ENCODE data around the gene CLN6. TPM values are rescaled to one million over a fixed set of nuclear protein-coding genes. Genes with fewer than 3 reads are reported as not detected.

Gene CLN6
- 10 to 100 TPM; 13.2 to 30.8 (median 24.4) TPM for total RNA-seq

- H3K27me3 ChIP-seq: peaks cover 0 to 41% (median 0%) of the 10 kb centered on the region in 4 donors
- peak within 1 kb of the TSS; percentile 56 to 89 (median 86) for H3K27ac ChIP-seq
- H3K4me1 ChIP-seq: peaks cover 18 to 44% (median 19%) of the 10 kb centered on the region in 3 donors
- H3K9me3 ChIP-seq: no peaks in the 10 kb centered on the region
- DNase-seq: peak; percentile 18
- intact Hi-C loops (cut with DNase I): no loop called here
- TF ChIP-seq CTCF (IDR thresholded peaks at IDR 0.05) (peak in 1 of 6 experiments; percentile 13), POLR2A (IDR thresholded peaks at IDR 0.05) (peak in 3 of 4 donors; percentile 21 to 45 (median 30))
- H3K4me3 ChIP-seq: peak within 1 kb of the TSS; percentile 56 to 92 (median 86)
- WGBS, 2 donors: 0% methylated on average over 4 to 7 of the region's 82 CpGs
- H3K36me3 ChIP-seq: no peaks in the 10 kb centered on the region
Measured at GRCh38 chr15:68229386-68230156, at the start of gene CLN6. Gene CLN6 (minus strand): TSS chr15:68229728. CDS start chr15:68229584, 144 bp downstream.

GRCh38 chr15:68278595-68279405 is 49.3 kb upstream of the CLN6 start:
- DNase-seq: no peak
- H3K27ac ChIP-seq: peak overlapping the region; percentile 99 to 100 (median 99)
- peaks cover 0 to under 1% (median 0%) of the 10 kb centered on the region in 3 donors for H3K36me3 ChIP-seq
- peak overlapping the region; percentile 83 to 93 (median 90) for H3K4me3 ChIP-seq
- peaks cover 33 to 81% (median 39%) of the 10 kb centered on the region in 3 donors for H3K4me1 ChIP-seq
- 1 to 3% methylated on average over 21 to 23 of the region's 23 CpGs for WGBS, 2 donors
- H3K9me3 ChIP-seq: no peaks in the 10 kb centered on the region
- TF ChIP-seq POLR2A (IDR thresholded peaks at IDR 0.05) (no peak), CTCF (IDR thresholded peaks at IDR 0.05) (no peak)
- no peaks in the 10 kb centered on the region for H3K27me3 ChIP-seq
- intact Hi-C loops (cut with DNase I): no loop called here

- Histone ChIP-seq H3K9me3 (no peaks in the 10 kb centered on the region), H3K36me3 (no peaks in the 10 kb centered on the region), H3K4me1 (peaks cover 36 to 81% (median 39%) of the 10 kb centered on the region in 3 donors), H3K4me3 (peak overlapping the region; percentile 83 to 93 (median 90)), H3K27ac (peak overlapping the region; percentile 99 to 100 (median 99)), H3K27me3 (no peaks in the 10 kb centered on the region)
- WGBS, 2 donors: 0 to 3% methylated on average over 7 to 9 of the region's 22 CpGs
- no peak for TF ChIP-seq POLR2A (IDR thresholded peaks at IDR 0.05)
- TF ChIP-seq CTCF (IDR thresholded peaks at IDR 0.05): peak in 1 of 6 experiments; percentile 31
- intact Hi-C loops (cut with DNase I): no loop called here
- DNase-seq: no peak
Measured at GRCh38 chr15:68278345-68278594, 48.7 kb upstream of the CLN6 start.

GRCh38 chr15:68277603-68278344 is 48.2 kb upstream of the CLN6 start, which contains the start of gene FEM1B:
Gene FEM1B (plus strand): TSS chr15:68277745. CDS start chr15:68278418, 673 bp downstream.
- intact Hi-C loops (cut with DNase I): no loop called here
- WGBS, 2 donors: 0% methylated on average over 6 of the region's 85 CpGs; no CpG with 5 or more reads in 1 of the 2 donors
- Histone ChIP-seq H3K4me1 (peaks cover 38 to 81% (median 44%) of the 10 kb centered on the region in 3 donors), H3K9me3 (no peaks in the 10 kb centered on the region), H3K36me3 (no peaks in the 10 kb centered on the region), H3K27ac (peak within 1 kb of the TSS; percentile 99 to 100 (median 99)), H3K27me3 (no peaks in the 10 kb centered on the region), H3K4me3 (peak within 1 kb of the TSS; percentile 83 to 93 (median 90))
- TF ChIP-seq CTCF (IDR thresholded peaks at IDR 0.05) (peak in 1 of 6 experiments; percentile 34), POLR2A (IDR thresholded peaks at IDR 0.05) (peak in 3 of 4 donors; percentile 2 to 79 (median 53))
- peak; percentile 70 for DNase-seq

Measured in esophagus squamous epithelium (tissue), 5 donors.